SH-SY5Y (cell line): ENCODE data around the gene MACROH2A1.

Source experiments
- GATA2 ChIP-seq: IDR thresholded peaks from 2 replicates; pipeline ENCODE4 v1.6.1; 2011; ENCODE audit warnings: mild to moderate bottlenecking, low read depth, low read length
- GATA3 ChIP-seq: IDR thresholded peaks from 2 replicates; pipeline ENCODE4 v1.6.1; 2011; ENCODE audit warnings: low read depth, mild to moderate bottlenecking, low read length, moderate library complexity

DNA sequence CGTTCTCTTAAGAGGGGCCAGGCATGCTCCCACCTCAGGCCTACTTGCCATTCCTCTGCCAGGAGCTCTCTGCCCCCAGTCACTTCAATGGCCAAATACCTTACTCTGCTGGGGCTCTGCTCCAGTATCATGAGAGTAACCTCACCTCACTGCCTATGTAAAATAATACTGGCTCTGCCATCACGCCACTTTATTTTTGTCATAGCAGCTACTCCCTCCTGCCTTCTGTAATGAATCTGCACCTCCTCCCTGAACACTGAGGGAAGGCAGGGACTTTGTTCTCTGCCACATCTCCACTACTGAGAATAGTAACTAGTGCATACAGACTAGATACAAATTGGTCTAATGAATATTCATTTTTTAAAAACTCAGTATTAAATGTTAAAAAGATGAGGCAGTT is 33.8 kb downstream of the MACROH2A1 start:
- TF ChIP-seq GATA2 (no peak), GATA3 (no peak)
